ENCODE measurements around the gene KRTAP10-11. TPM values are rescaled to one million over a fixed set of nuclear protein-coding genes. Genes with fewer than 3 reads are reported as not detected.
"Not testable (repeated sequence)": the region's sequence is repeated elsewhere in the genome, so short reads cannot be mapped to it uniquely, and the experiment has no call there.

The KRTAP10-11 gene
- total RNA-seq, 2 experiments from 2014 or later, result not detected

GRCh38 chr21:44609193-44609592 lies 37.0 kb upstream of the KRTAP10-11 start:
- no peak overlapping the region for H3K4me3 ChIP-seq (ENCODE audit: low read depth, low read length, poor library complexity, severe bottlenecking)
- ChIA-PET POLR2A (no interaction called here), CTCF (ENCODE audit: unreplicated experiment) (no interaction called here)
- H3K9me2 ChIP-seq (ENCODE audit: insufficient read depth, low read length), result no peaks in the 10 kb centered on the region
- intact Hi-C loops (cut with micrococcal nuclease; ENCODE audit: unreplicated experiment), result no loop called here
- no peaks in the 10 kb centered on the region for H3K79me2 ChIP-seq (ENCODE audit: insufficient read depth, low read depth, low read length)
- no peak for DNase-seq (ENCODE audit: low spot score)
- no peak overlapping the region for H2AFZ ChIP-seq (ENCODE audit: low read length)
- no peak overlapping the region for H3K27ac ChIP-seq (ENCODE audit: low read depth, low read length, poor library complexity, severe bottlenecking)
- no TSS peak for BruUV-seq (replicated peaks)
- no peak for TF ChIP-seq CTCF (conservative IDR thresholded peaks at IDR 0.05; ENCODE audit: low read length)
- no peak for TF ChIP-seq EZH2phosphoT487 (IDR thresholded peaks at IDR 0.05; ENCODE audit: borderline replicate concordance, low read depth, low read length)
- H3K9me3 ChIP-seq (ENCODE audit: low read length), result 0 out of 2 replicates have a peak, but pooled peaks cover 9% of the 10 kb centered on the region
- H3K4me1 ChIP-seq (ENCODE audit: insufficient read depth, low read length, poor library complexity, severe bottlenecking), result no peaks in the 10 kb centered on the region
- H4K20me1 ChIP-seq (ENCODE audit: insufficient read depth, low read length), result no peaks in the 10 kb centered on the region
- no peak overlapping the region for H3K4me2 ChIP-seq (ENCODE audit: low read length)
- no peaks in the 10 kb centered on the region for H3K36me3 ChIP-seq (ENCODE audit: insufficient read depth, low read length)

- H2AFZ ChIP-seq (ENCODE audit: low read length); CTCF ChIA-PET (ENCODE audit: unreplicated experiment); H3K4me3 ChIP-seq (ENCODE audit: low read depth, low read length, poor library complexity, severe bottlenecking); H3K27ac ChIP-seq (ENCODE audit: low read depth, low read length, poor library complexity, severe bottlenecking); H4K20me1 ChIP-seq (ENCODE audit: insufficient read depth, low read length); H3K4me2 ChIP-seq (ENCODE audit: low read length); H3K79me2 ChIP-seq (ENCODE audit: insufficient read depth, low read depth, low read length); POLR2A ChIA-PET; H3K36me3 ChIP-seq (ENCODE audit: insufficient read depth, low read length); BruUV-seq (replicated peaks); DNase-seq (ENCODE audit: low spot score); H3K9me2 ChIP-seq (ENCODE audit: insufficient read depth, low read length); intact Hi-C loops (cut with micrococcal nuclease; ENCODE audit: unreplicated experiment); H3K4me1 ChIP-seq (ENCODE audit: insufficient read depth, low read length, poor library complexity, severe bottlenecking); H3K9me3 ChIP-seq (ENCODE audit: low read length): not testable (repeated sequence)
These were observed 35.9 kb upstream of the KRTAP10-11 start for GRCh38 chr21:44610157-44610843.

GRCh38 chr21:44611551-44611950 lies 34.7 kb upstream of the KRTAP10-11 start:
- Histone ChIP-seq H3K9me2 (ENCODE audit: insufficient read depth, low read length) (no peaks in the 10 kb centered on the region), H3K27ac (ENCODE audit: low read depth, low read length, poor library complexity, severe bottlenecking) (no peak overlapping the region), H3K9me3 (ENCODE audit: low read length) (0 out of 2 replicates have a peak, but pooled peaks cover 9% of the 10 kb centered on the region), H3K79me2 (ENCODE audit: insufficient read depth, low read depth, low read length) (no peaks in the 10 kb centered on the region), H3K4me2 (ENCODE audit: low read length) (no peak overlapping the region), H3K4me1 (ENCODE audit: insufficient read depth, low read length, poor library complexity, severe bottlenecking) (no peaks in the 10 kb centered on the region), H2AFZ (ENCODE audit: low read length) (no peak overlapping the region), H4K20me1 (ENCODE audit: insufficient read depth, low read length) (no peaks in the 10 kb centered on the region), H3K36me3 (ENCODE audit: insufficient read depth, low read length) (no peaks in the 10 kb centered on the region), H3K4me3 (ENCODE audit: low read depth, low read length, poor library complexity, severe bottlenecking) (no peak overlapping the region)
- TF ChIP-seq CTCF (conservative IDR thresholded peaks at IDR 0.05; ENCODE audit: low read length), result no peak
- no peak for TF ChIP-seq EZH2phosphoT487 (IDR thresholded peaks at IDR 0.05; ENCODE audit: borderline replicate concordance, low read depth, low read length)
- ChIA-PET POLR2A (no interaction called here), CTCF (ENCODE audit: unreplicated experiment) (no interaction called here)
- no TSS peak for BruUV-seq (replicated peaks)
- intact Hi-C loops (cut with micrococcal nuclease; ENCODE audit: unreplicated experiment), result no loop called here
- DNase-seq (ENCODE audit: low spot score), result no peak
